ENCODE measurements around the gene KISS1. TPM values are rescaled to one million over a fixed set of nuclear protein-coding genes. Genes with fewer than 3 reads are reported as not detected.

Gene KISS1
- total RNA-seq, 1 experiment from 2014 or later, result not detected

GRCh38 chr1:204216880-204217647 is 20.8 kb upstream of the KISS1 start:
- intact Hi-C loops (cut with micrococcal nuclease; ENCODE audit: unreplicated experiment), result no loop called here

More at GRCh38 chr1:204216880-204217647, 20.8 kb upstream of the KISS1 start:
- Histone ChIP-seq H3K36me3 (ENCODE audit: control insufficient read depth, insufficient read depth, low read length) (no peaks in the 10 kb centered on the region; the same call in 1 of the 2 replicates), H3K4me1 (ENCODE audit: control insufficient read depth, insufficient read depth, low read length) (no peaks in the 10 kb centered on the region), H3K9me3 (ENCODE audit: control insufficient read depth, insufficient read depth, low read depth, low read length) (no peaks in the 10 kb centered on the region), H3K27me3 (ENCODE audit: control insufficient read depth, insufficient read depth, low read length) (peaks cover 3% of the 10 kb centered on the region; the same call in 1 of the 2 replicates), H3K27ac (ENCODE audit: low read length) (no peak overlapping the region), H3K4me3 (ENCODE audit: low read depth in 2 of 2, low read length in 2 of 2) (no peak overlapping the region)
- no TSS peak for BruUV-seq (replicated peaks)
- DNase-seq (ENCODE audit: low read depth, low spot score) (no peak), ATAC-seq (no peak)
- in situ Hi-C loops (cut with HindIII; ENCODE audit: low pct_unique_long_range_greater_than_20kb, low sequenced_read_pairs), result no loop called here
- CTCF ChIA-PET, result interaction anchor here (0.9 kb wide), 1 partner anchor 10 kb away, joined by 3 read pairs; no protein-coding TSS in a partner anchor
- no peak for TF ChIP-seq TCF7L2 (IDR thresholded peaks at IDR 0.05; ENCODE audit: low read depth, low read length)
- TF ChIP-seq CTCF (IDR thresholded peaks at IDR 0.05), result no peak
- TF ChIP-seq POLR2AphosphoS5 (IDR thresholded peaks at IDR 0.05; ENCODE audit: low read depth, low read length), result no peak
- TF ChIP-seq SIN3A (IDR thresholded peaks at IDR 0.05; ENCODE audit: borderline replicate concordance, insufficient read depth, low read depth, low read length), result no peak
- no peak for TF ChIP-seq REST (IDR thresholded peaks at IDR 0.05; ENCODE audit: insufficient read depth in 1 of 2, low read depth in 2 of 2, low read length in 1 of 2)
- POLR2A ChIA-PET, result interaction anchor here (0.6 kb wide), 1 partner anchor 133 kb away, joined by 8 read pairs; no protein-coding TSS in a partner anchor

Data from Panc1 (cell line).